Measurements from ENCODE around the gene GAL3ST3.

The GAL3ST3 gene

DNA sequence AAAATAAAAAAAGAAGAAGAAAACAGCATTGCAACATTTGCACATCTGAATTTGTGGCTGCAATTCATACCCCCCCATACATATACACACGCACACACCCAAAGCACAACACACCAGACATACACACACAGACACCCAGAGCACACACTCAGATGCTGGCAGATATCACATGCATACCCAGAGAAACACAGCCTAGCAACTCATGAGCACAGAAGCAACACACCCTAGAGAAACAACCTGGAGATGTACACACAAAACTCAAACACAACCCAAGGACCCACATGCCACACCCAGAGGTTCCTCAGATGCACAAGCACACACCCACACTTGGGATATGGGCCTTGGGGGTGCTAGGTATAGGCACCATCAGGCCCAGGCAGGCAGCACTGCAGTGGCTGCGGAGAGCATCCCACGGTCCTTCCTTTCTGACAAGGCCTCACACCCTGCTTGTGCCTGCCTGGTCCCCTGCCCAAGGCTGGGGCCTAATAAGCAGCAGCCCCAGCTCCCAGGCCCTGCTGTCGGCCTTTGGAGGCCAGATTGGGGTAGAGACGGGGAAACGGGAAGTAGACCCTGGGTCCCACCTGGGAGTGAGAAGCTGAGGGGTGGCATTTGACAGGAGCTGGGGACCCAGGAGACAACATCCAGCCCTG, 34.0 kb downstream of the GAL3ST3 start:
- WGBS, 2 donors (ENCODE audit: extremely low coverage in 2 of 2, insufficient read length in 2 of 2, insufficient replicate concordance in 1 of 2): no CpG with 5 or more reads among the region's 6 CpGs
- Histone ChIP-seq H3K4me2 (ENCODE audit: insufficient read depth, low read length, poor library complexity, severe bottlenecking) (no peak overlapping the region), H3K4me3 (ENCODE audit: low read length in 2 of 2) (no peak overlapping the region), H4K8ac (ENCODE audit: low read depth, low read length) (no peak overlapping the region), H2BK12ac (ENCODE audit: low read length) (no peak overlapping the region), H3K79me1 (ENCODE audit: low read depth, low read length) (no peaks in the 10 kb centered on the region), H3K4me1 (ENCODE audit: control insufficient read depth in 2 of 2, insufficient read depth in 1 of 2, low read depth in 1 of 2, low read length in 2 of 2) (peaks cover 3 to 4% of the 10 kb centered on the region in 2 donors), H3K27ac (replicated peaks; ENCODE audit: low read length) (no peak overlapping the region), H2AK5ac (ENCODE audit: low read depth, low read length) (peak overlapping the region; percentile 56), H2BK120ac (ENCODE audit: low read depth, low read length) (peak overlapping the region; percentile 31), H3K27me3 (ENCODE audit: control insufficient read depth in 3 of 3, insufficient read depth in 3 of 3, low read depth in 1 of 3, low read length in 3 of 3) (peaks cover 0 to 71% (median 20%) of the 10 kb centered on the region in 3 experiments), H3K4ac (ENCODE audit: low read length) (no peak overlapping the region), H3K23ac (ENCODE audit: low read depth, low read length, poor library complexity) (peak overlapping the region; percentile 31), H3K9ac (ENCODE audit: low read depth, low read length, poor library complexity) (no peak overlapping the region), H3K14ac (ENCODE audit: low read length) (no peak overlapping the region), H4K91ac (ENCODE audit: low read depth, low read length, poor library complexity) (no peak overlapping the region), H3K36me3 (replicated peaks in 1 of 2; ENCODE audit: control insufficient read depth in 2 of 2, insufficient read depth in 2 of 2, low read length in 2 of 2) (no peaks in the 10 kb centered on the region), H3K18ac (ENCODE audit: low read length) (peak overlapping the region; percentile 57), H3K9me3 (replicated peaks in 1 of 2; ENCODE audit: control insufficient read depth in 2 of 2, insufficient read depth in 1 of 2, low read depth in 1 of 2, low read length in 2 of 2) (peaks cover 0 to 2% of the 10 kb centered on the region in 2 donors), H2BK5ac (ENCODE audit: low read length) (no peak overlapping the region), H2BK15ac (ENCODE audit: low read length) (peak overlapping the region; percentile 75), H2AFZ (ENCODE audit: low read length) (no peak overlapping the region)
- DNase-seq (ENCODE audit: low spot score): no peak

DNA sequence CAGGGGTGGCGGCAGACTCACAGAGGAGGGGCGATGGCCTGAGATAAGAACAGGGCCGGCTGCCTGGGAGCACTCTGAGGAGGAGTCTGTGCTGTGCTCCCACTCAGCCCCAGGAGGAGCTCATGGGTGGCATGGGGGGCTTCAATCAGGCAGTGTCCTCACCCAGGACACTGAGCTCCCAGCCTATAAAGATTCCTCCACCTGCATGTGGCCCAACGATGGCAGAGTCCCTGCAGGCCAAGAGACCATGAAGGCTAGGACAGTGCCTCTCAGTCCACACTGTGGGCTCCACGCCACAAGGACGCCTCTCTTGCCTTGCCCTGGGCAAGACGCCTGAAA, 35.2 kb downstream of the GAL3ST3 start:
- WGBS, 2 donors (ENCODE audit: extremely low coverage in 2 of 2, insufficient read length in 2 of 2, insufficient replicate concordance in 1 of 2): no CpG with 5 or more reads among the region's 7 CpGs
- Histone ChIP-seq H3K79me1 (ENCODE audit: low read depth, low read length) (no peaks in the 10 kb centered on the region), H3K36me3 (replicated peaks in 1 of 2; ENCODE audit: control insufficient read depth in 2 of 2, insufficient read depth in 2 of 2, low read length in 2 of 2) (no peaks in the 10 kb centered on the region), H3K23ac (ENCODE audit: low read depth, low read length, poor library complexity) (no peak overlapping the region), H3K9me3 (replicated peaks in 1 of 2; ENCODE audit: control insufficient read depth in 2 of 2, insufficient read depth in 1 of 2, low read depth in 1 of 2, low read length in 2 of 2) (peaks cover 0 to 2% of the 10 kb centered on the region in 2 donors), H2BK15ac (ENCODE audit: low read length) (peak overlapping the region; percentile 37), H3K27me3 (ENCODE audit: control insufficient read depth in 3 of 3, insufficient read depth in 3 of 3, low read depth in 1 of 3, low read length in 3 of 3) (peaks cover 0 to 74% (median 20%) of the 10 kb centered on the region in 3 experiments), H2BK12ac (ENCODE audit: low read length) (no peak overlapping the region), H3K18ac (ENCODE audit: low read length) (no peak overlapping the region), H4K8ac (ENCODE audit: low read depth, low read length) (no peak overlapping the region), H3K9ac (ENCODE audit: low read depth, low read length, poor library complexity) (no peak overlapping the region), H3K27ac (replicated peaks; ENCODE audit: low read length) (no peak overlapping the region), H4K91ac (ENCODE audit: low read depth, low read length, poor library complexity) (no peak overlapping the region), H3K4me1 (ENCODE audit: control insufficient read depth in 2 of 2, insufficient read depth in 1 of 2, low read depth in 1 of 2, low read length in 2 of 2) (peaks cover 3 to 4% of the 10 kb centered on the region in 2 donors), H3K4me3 (ENCODE audit: low read length in 2 of 2) (no peak overlapping the region), H2AK5ac (ENCODE audit: low read depth, low read length) (peak overlapping the region; percentile 86), H3K4me2 (ENCODE audit: insufficient read depth, low read length, poor library complexity, severe bottlenecking) (no peak overlapping the region), H2AFZ (ENCODE audit: low read length) (no peak overlapping the region), H2BK5ac (ENCODE audit: low read length) (no peak overlapping the region), H3K4ac (ENCODE audit: low read length) (no peak overlapping the region), H2BK120ac (ENCODE audit: low read depth, low read length) (no peak overlapping the region), H3K14ac (ENCODE audit: low read length) (no peak overlapping the region)
- no peak for DNase-seq (ENCODE audit: low spot score)

DNA sequence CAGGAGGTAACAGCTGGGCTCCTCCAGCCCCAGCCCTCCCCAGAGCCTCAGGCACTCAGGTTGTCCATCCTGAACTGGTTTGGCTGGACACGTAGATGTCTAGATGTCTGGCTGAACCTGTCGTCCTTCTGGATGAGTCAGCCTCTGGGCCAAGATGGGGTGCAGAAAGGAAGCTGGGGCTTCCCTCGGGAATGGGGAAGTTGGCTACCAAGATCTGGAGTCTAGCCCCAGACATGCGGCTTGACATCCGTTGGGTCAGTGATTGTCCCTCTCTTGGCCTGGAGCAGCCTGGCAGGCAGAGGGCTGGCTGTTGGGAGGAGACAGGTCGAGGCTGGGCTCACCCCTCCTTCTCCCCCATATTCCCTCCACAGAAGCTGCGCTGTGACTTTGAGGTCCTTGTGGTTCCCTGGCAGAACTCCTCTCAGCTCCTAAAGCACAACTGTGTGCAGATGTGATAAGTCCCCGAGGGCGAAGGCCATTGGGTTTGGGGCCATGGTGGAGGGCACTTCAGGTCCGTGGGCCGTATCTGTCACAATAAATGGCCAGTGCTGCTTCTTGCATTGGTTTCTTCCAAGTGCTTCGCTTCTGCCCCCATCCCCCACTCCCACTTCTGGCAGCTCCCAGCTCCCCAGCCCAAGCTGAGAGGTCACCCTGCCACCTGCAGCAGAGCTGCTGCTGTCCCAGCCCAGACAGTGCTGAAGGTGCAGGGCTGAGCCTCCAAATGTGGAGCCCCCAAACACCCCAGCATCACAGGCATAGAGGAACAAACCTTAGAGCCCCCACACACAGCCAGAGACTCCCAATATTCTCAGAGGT, 35.8 kb downstream of the GAL3ST3 start:
- Histone ChIP-seq H3K18ac (ENCODE audit: low read length) (no peak overlapping the region), H2BK12ac (ENCODE audit: low read length) (no peak overlapping the region), H2AK5ac (ENCODE audit: low read depth, low read length) (no peak overlapping the region), H3K14ac (ENCODE audit: low read length) (no peak overlapping the region), H2BK120ac (ENCODE audit: low read depth, low read length) (no peak overlapping the region), H2BK15ac (ENCODE audit: low read length) (no peak overlapping the region), H2BK5ac (ENCODE audit: low read length) (no peak overlapping the region), H3K4me1 (ENCODE audit: control insufficient read depth in 2 of 2, insufficient read depth in 1 of 2, low read depth in 1 of 2, low read length in 2 of 2) (peaks cover 4 to 5% of the 10 kb centered on the region in 2 donors), H4K8ac (ENCODE audit: low read depth, low read length) (no peak overlapping the region), H2AFZ (ENCODE audit: low read length) (no peak overlapping the region), H3K4me3 (ENCODE audit: low read length in 2 of 2) (peak overlapping the region in 1 of 2 donors; percentile 65), H3K23ac (ENCODE audit: low read depth, low read length, poor library complexity) (no peak overlapping the region), H3K27ac (replicated peaks; ENCODE audit: low read length) (no peak overlapping the region), H3K9me3 (replicated peaks in 1 of 2; ENCODE audit: control insufficient read depth in 2 of 2, insufficient read depth in 1 of 2, low read depth in 1 of 2, low read length in 2 of 2) (peaks cover 0 to 2% of the 10 kb centered on the region in 2 donors), H3K27me3 (ENCODE audit: control insufficient read depth in 3 of 3, insufficient read depth in 3 of 3, low read depth in 1 of 3, low read length in 3 of 3) (peaks cover 0 to 68% (median 20%) of the 10 kb centered on the region in 3 experiments), H3K9ac (ENCODE audit: low read depth, low read length, poor library complexity) (no peak overlapping the region), H3K79me1 (ENCODE audit: low read depth, low read length) (no peaks in the 10 kb centered on the region), H3K4me2 (ENCODE audit: insufficient read depth, low read length, poor library complexity, severe bottlenecking) (no peak overlapping the region), H3K36me3 (replicated peaks in 1 of 2; ENCODE audit: control insufficient read depth in 2 of 2, insufficient read depth in 2 of 2, low read length in 2 of 2) (no peaks in the 10 kb centered on the region), H4K91ac (ENCODE audit: low read depth, low read length, poor library complexity) (no peak overlapping the region), H3K4ac (ENCODE audit: low read length) (no peak overlapping the region)
- WGBS, 2 donors (ENCODE audit: extremely low coverage in 2 of 2, insufficient read length in 2 of 2, insufficient replicate concordance in 1 of 2): no CpG with 5 or more reads among the region's 12 CpGs
- no peak for DNase-seq (ENCODE audit: low spot score)

DNA sequence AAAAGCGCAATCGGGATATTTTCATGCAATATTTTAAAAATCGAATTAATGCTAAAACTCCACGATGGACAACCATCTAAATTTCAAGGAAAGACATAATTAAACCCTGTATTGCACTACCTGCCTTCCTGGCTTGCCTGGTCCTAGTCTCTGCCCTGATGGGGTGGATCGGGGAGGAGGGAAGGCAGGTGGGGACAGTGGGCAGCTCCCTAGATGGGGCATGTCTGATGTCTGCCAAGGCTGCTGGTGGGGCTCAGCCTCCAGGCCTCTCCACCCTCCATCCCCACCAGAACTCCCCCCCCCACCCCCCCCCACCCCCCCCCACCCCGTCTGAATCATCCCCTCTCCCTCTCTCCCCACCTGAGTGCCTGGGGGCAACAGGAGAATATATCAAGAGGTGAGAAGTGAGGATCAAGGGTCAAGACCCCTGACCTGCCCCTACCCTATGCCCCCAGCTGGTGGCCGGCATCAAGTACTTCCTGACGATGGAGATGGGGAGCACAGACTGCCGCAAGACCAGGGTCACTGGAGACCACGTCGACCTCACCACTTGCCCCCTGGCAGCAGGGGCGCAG, 36.5 kb downstream of the GAL3ST3 start:
- DNase-seq (ENCODE audit: low spot score): no peak
- H3K18ac ChIP-seq (ENCODE audit: low read length): no peak overlapping the region
- peaks cover 0 to 2% of the 10 kb centered on the region in 2 donors for H3K9me3 ChIP-seq (replicated peaks in 1 of 2; ENCODE audit: control insufficient read depth in 2 of 2, insufficient read depth in 1 of 2, low read depth in 1 of 2, low read length in 2 of 2)
- no peak overlapping the region for H3K27ac ChIP-seq (replicated peaks; ENCODE audit: low read length)
- no peaks in the 10 kb centered on the region for H3K36me3 ChIP-seq (replicated peaks in 1 of 2; ENCODE audit: control insufficient read depth in 2 of 2, insufficient read depth in 2 of 2, low read length in 2 of 2)
- no peak overlapping the region for H3K4ac ChIP-seq (ENCODE audit: low read length)
- no peak overlapping the region for H2BK120ac ChIP-seq (ENCODE audit: low read depth, low read length)
- H2BK12ac ChIP-seq (ENCODE audit: low read length): no peak overlapping the region
- H3K4me3 ChIP-seq (ENCODE audit: low read length in 2 of 2): peak overlapping the region in 1 of 2 donors; percentile 65
- no peak overlapping the region for H3K4me2 ChIP-seq (ENCODE audit: insufficient read depth, low read length, poor library complexity, severe bottlenecking)
- peak overlapping the region; percentile 49 for H3K23ac ChIP-seq (ENCODE audit: low read depth, low read length, poor library complexity)
- H3K4me1 ChIP-seq (ENCODE audit: control insufficient read depth in 2 of 2, insufficient read depth in 1 of 2, low read depth in 1 of 2, low read length in 2 of 2): peaks cover 2 to 5% of the 10 kb centered on the region in 2 donors
- no peak overlapping the region for H4K8ac ChIP-seq (ENCODE audit: low read depth, low read length)
- H2BK15ac ChIP-seq (ENCODE audit: low read length): no peak overlapping the region
- H2AK5ac ChIP-seq (ENCODE audit: low read depth, low read length): no peak overlapping the region
- H2BK5ac ChIP-seq (ENCODE audit: low read length): peak overlapping the region; percentile 32
- WGBS, 2 donors (ENCODE audit: extremely low coverage in 2 of 2, insufficient read length in 2 of 2, insufficient replicate concordance in 1 of 2): no CpG with 5 or more reads among the region's 12 CpGs
- no peak overlapping the region for H4K91ac ChIP-seq (ENCODE audit: low read depth, low read length, poor library complexity)
- no peak overlapping the region for H2AFZ ChIP-seq (ENCODE audit: low read length)
- peak overlapping the region; percentile 9 for H3K9ac ChIP-seq (ENCODE audit: low read depth, low read length, poor library complexity)
- peaks cover 0 to 65% (median 20%) of the 10 kb centered on the region in 3 experiments for H3K27me3 ChIP-seq (ENCODE audit: control insufficient read depth in 3 of 3, insufficient read depth in 3 of 3, low read depth in 1 of 3, low read length in 3 of 3)
- no peaks in the 10 kb centered on the region for H3K79me1 ChIP-seq (ENCODE audit: low read depth, low read length)
- no peak overlapping the region for H3K14ac ChIP-seq (ENCODE audit: low read length)
